Measurements from ENCODE around the gene GPR63. TPM values are rescaled to one million over a fixed set of nuclear protein-coding genes. Genes with fewer than 3 reads are reported as not detected.

Gene GPR63
- polyA plus RNA-seq, 3 donors, result 0.03 to 0.07 TPM; not detected in 1

DNA sequence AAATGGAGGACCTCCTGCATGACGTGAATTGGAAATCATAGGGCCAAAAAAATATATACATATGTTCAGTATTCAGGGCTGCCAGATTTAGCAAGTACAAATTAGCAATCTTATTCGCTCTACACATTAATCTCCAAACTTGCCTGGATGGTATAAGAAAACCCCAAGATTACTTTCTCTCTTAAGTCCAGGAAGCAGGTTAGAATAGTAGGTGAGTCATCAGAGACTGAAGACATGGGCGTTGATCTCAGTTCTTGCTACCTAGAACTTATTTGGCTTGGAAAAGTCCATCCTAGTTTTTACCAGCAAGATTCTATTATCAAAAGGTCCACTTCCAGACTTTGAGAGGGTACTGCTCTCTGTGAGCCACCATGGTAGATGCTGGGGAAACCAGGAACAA lies 47.4 kb downstream of the GPR63 start:
- intact Hi-C loops (cut with micrococcal nuclease), result no loop called here
- Histone ChIP-seq H3K9me3 (replicated peaks in 1 of 2; ENCODE audit: control insufficient read depth in 1 of 2, insufficient read depth in 1 of 2, low read length in 2 of 2) (no peaks in the 10 kb centered on the region), H4K20me1 (ENCODE audit: insufficient read depth, low read length) (no peaks in the 10 kb centered on the region), H3K4me1 (ENCODE audit: control insufficient read depth in 1 of 2, insufficient read depth in 2 of 2, low read length in 2 of 2) (no peaks in the 10 kb centered on the region), H3K36me3 (replicated peaks in 1 of 2; ENCODE audit: control insufficient read depth in 1 of 2, insufficient read depth in 2 of 2, low read length in 2 of 2) (no peaks in the 10 kb centered on the region), H3K79me2 (ENCODE audit: insufficient read depth, low read length) (no peaks in the 10 kb centered on the region), H3K27me3 (ENCODE audit: control insufficient read depth in 2 of 2, insufficient read depth in 2 of 2, low read length in 2 of 2) (no peaks in the 10 kb centered on the region), H2AFZ (ENCODE audit: insufficient read depth, low read depth, low read length, poor library complexity, severe bottlenecking) (no peak overlapping the region), H3K27ac (ENCODE audit: low read depth in 1 of 2, low read length in 2 of 2) (no peak overlapping the region), H3K9ac (ENCODE audit: insufficient read depth, low read length, poor library complexity, severe bottlenecking) (no peak overlapping the region), H3K4me2 (replicated peaks; ENCODE audit: extremely low read depth, low read length, poor library complexity, severe bottlenecking) (no peak overlapping the region), H3K4me3 (replicated peaks in 1 of 3; ENCODE audit: low read depth in 2 of 3, low read length in 3 of 3) (no peak overlapping the region)
- Mint-ChIP-seq H3K27ac (no peak overlapping the region), H3K4me1 (peaks cover 7% of the 10 kb centered on the region), H3K4me3 (no peak overlapping the region), H3K27me3 (ENCODE audit: low read depth in 3 of 3) (peaks cover 0 to 1% (median 0%) of the 10 kb centered on the region in 3 donors), H3K36me3 (no peaks in the 10 kb centered on the region), H3K9me3 (peaks cover 0 to 10% (median 6%) of the 10 kb centered on the region in 7 donors)
- WGBS (ENCODE audit: insufficient coverage), result no CpG with 5 or more reads among the region's 3 CpGs
- DNase-seq, result no peak
- TF ChIP-seq, protein P1, sequence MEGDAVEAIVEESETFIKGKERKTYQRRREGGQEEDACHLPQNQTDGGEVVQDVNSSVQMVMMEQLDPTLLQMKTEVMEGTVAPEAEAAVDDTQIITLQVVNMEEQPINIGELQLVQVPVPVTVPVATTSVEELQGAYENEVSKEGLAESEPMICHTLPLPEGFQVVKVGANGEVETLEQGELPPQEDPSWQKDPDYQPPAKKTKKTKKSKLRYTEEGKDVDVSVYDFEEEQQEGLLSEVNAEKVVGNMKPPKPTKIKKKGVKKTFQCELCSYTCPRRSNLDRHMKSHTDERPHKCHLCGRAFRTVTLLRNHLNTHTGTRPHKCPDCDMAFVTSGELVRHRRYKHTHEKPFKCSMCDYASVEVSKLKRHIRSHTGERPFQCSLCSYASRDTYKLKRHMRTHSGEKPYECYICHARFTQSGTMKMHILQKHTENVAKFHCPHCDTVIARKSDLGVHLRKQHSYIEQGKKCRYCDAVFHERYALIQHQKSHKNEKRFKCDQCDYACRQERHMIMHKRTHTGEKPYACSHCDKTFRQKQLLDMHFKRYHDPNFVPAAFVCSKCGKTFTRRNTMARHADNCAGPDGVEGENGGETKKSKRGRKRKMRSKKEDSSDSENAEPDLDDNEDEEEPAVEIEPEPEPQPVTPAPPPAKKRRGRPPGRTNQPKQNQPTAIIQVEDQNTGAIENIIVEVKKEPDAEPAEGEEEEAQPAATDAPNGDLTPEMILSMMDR (IDR thresholded peaks at IDR 0.05), result no peak

DNA sequence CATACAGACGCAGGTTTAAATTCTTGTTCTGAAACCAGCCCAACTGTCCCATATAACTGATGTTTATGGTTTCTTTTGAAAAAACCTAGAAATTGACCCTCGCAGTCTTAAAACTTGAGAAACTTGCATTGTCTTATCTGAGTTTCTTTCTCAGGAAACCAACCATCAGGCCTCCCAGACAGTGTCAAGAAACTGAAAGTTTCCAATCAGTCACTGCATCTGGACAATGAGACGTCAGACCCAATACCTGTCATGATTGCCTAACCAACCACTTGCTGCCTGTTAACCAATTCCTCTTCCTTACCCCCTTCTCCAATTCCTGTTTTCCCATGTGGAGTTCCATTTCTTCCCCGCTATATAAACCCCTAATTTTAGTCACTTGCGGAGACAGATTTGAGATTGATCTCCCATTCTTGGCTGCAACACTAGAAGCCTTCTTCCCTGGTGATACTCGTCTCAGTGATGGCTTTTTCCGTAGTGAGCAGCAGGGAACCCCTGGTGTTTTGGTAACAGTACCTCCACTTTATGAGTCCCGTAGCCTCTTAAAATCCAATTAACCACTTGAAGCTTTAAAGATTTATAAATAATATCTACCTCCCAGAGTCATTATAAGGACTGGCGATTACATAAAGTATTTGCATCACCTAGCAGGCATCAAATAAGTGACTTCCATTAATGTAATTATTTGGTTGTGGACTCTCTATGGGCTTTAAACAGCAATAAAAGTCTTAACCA lies 49.3 kb downstream of the GPR63 start:
- H3K36me3 Mint-ChIP-seq, result no peaks in the 10 kb centered on the region

More for the DNA sequence above, 49.3 kb downstream of the GPR63 start:
- H3K4me3 ChIP-seq (replicated peaks in 1 of 3; ENCODE audit: low read depth in 2 of 3, low read length in 3 of 3), result no peak overlapping the region
- 83% methylated on average over 6 of the region's 9 CpGs for WGBS (ENCODE audit: insufficient coverage)
- Mint-ChIP-seq H3K27ac (no peak overlapping the region), H3K4me3 (no peak overlapping the region), H3K27me3 (ENCODE audit: low read depth in 3 of 3) (peaks cover 0 to 1% (median 0%) of the 10 kb centered on the region in 3 donors), H3K4me1 (peaks cover 7% of the 10 kb centered on the region), H3K9me3 (peaks cover 0 to 10% (median 6%) of the 10 kb centered on the region in 7 donors)
- H3K79me2 ChIP-seq (ENCODE audit: insufficient read depth, low read length), result no peaks in the 10 kb centered on the region
- H3K9me3 ChIP-seq (replicated peaks in 1 of 2; ENCODE audit: control insufficient read depth in 1 of 2, insufficient read depth in 1 of 2, low read length in 2 of 2), result no peaks in the 10 kb centered on the region
- no peak overlapping the region for H3K27ac ChIP-seq (ENCODE audit: low read depth in 1 of 2, low read length in 2 of 2)
- DNase-seq, result no peak
- intact Hi-C loops (cut with micrococcal nuclease), result no loop called here
- TF ChIP-seq, protein P1 (IDR thresholded peaks at IDR 0.05), result no peak
- no peaks in the 10 kb centered on the region for H4K20me1 ChIP-seq (ENCODE audit: insufficient read depth, low read length)
- no peaks in the 10 kb centered on the region for H3K27me3 ChIP-seq (ENCODE audit: control insufficient read depth in 2 of 2, insufficient read depth in 2 of 2, low read length in 2 of 2)
- H3K36me3 ChIP-seq (replicated peaks in 1 of 2; ENCODE audit: control insufficient read depth in 1 of 2, insufficient read depth in 2 of 2, low read length in 2 of 2), result no peaks in the 10 kb centered on the region
- H3K4me2 ChIP-seq (replicated peaks; ENCODE audit: extremely low read depth, low read length, poor library complexity, severe bottlenecking), result no peak overlapping the region
- no peak overlapping the region for H2AFZ ChIP-seq (ENCODE audit: insufficient read depth, low read depth, low read length, poor library complexity, severe bottlenecking)
- no peak overlapping the region for H3K9ac ChIP-seq (ENCODE audit: insufficient read depth, low read length, poor library complexity, severe bottlenecking)
- no peaks in the 10 kb centered on the region for H3K4me1 ChIP-seq (ENCODE audit: control insufficient read depth in 1 of 2, insufficient read depth in 2 of 2, low read length in 2 of 2)

Measured in CD14-positive monocyte (primary cell).